HUES64 (cell line): ENCODE measurements around the gene RASGEF1B.
"Not testable (repeated sequence)": the region's sequence is repeated elsewhere in the genome, so short reads cannot be mapped to it uniquely, and the experiment has no call there.

Source experiments
- H3K27ac ChIP-seq: 2 replicates; pipeline ENCODE4 v1.7.0; 2013; ENCODE audit warnings: low read depth, low read length, inconsistent platforms
- H3K27me3 ChIP-seq: 2 replicates; pipeline ENCODE4 v1.6.1; 2013; ENCODE audit warnings: mild to moderate bottlenecking, low read length; ENCODE audit not compliant: insufficient read depth
- H3K36me3 ChIP-seq: 2 replicates; pipeline ENCODE4 v1.6.1; 2013; ENCODE audit warnings: mild to moderate bottlenecking, low read length; ENCODE audit not compliant: insufficient read depth
- H3K4me1 ChIP-seq: 2 replicates; pipeline ENCODE4 v1.6.1; 2013; ENCODE audit warnings: mild to moderate bottlenecking, low read length, moderate library complexity; ENCODE audit not compliant: insufficient read depth
- H3K4me3 ChIP-seq: 2 replicates; pipeline ENCODE4 v1.5.1; 2013; ENCODE audit warnings: mild to moderate bottlenecking, low read length, moderate library complexity
- H3K9ac ChIP-seq: 2 replicates; pipeline ENCODE4 v1.6.1; 2013; ENCODE audit warnings: mild to moderate bottlenecking, low read depth, low read length
- H3K9me3 ChIP-seq: 2 replicates; pipeline ENCODE4 v1.6.1; 2013; ENCODE audit warnings: low read depth, low read length; ENCODE audit not compliant: insufficient read depth
- WGBS: fragments of 150-250, 120-280 bp; methylation state at CpG from one replicate; pipeline ENCODE4 v1.1.7; 2013; ENCODE audit warnings: missing lambda C conversion rate; 5-methylcytosine and 5-hydroxymethylcytosine counted together

The RASGEF1B gene

GRCh38 chr4:81473331-81474265 is 1.9 kb upstream of the RASGEF1B start:
- Histone ChIP-seq H3K27me3 (peaks cover 27% of the 10 kb centered on the region), H3K4me1 (peaks cover 20% of the 10 kb centered on the region), H3K27ac (peak overlapping the region; percentile 68; the same call in 1 of the 2 replicates)
- not testable (repeated sequence) for H3K4me3 ChIP-seq, H3K36me3 ChIP-seq, H3K9ac ChIP-seq, H3K9me3 ChIP-seq
- 74% methylated on average over 19 of the region's 19 CpGs for WGBS

GRCh38 chr4:81472281-81473182 is 825 bp upstream of the RASGEF1B start:
- H3K9me3 ChIP-seq = no peaks in the 10 kb centered on the region
- no peak overlapping the region for H3K9ac ChIP-seq
- 48% methylated on average over 8 of the region's 9 CpGs for WGBS
- peak overlapping the region; percentile 21; the same call in 1 of the 2 replicates for H3K27ac ChIP-seq
- H3K36me3 ChIP-seq = no peaks in the 10 kb centered on the region
- H3K4me3 ChIP-seq = peak overlapping the region; percentile 77
- peaks cover 28% of the 10 kb centered on the region for H3K27me3 ChIP-seq
- peaks cover 20% of the 10 kb centered on the region for H3K4me1 ChIP-seq

- Histone ChIP-seq H3K27me3 (peaks cover 28% of the 10 kb centered on the region), H3K4me3 (peak overlapping the region; percentile 77), H3K4me1 (peaks cover 27% of the 10 kb centered on the region), H3K27ac (peak overlapping the region; percentile 76; the same call in 1 of the 2 replicates), H3K9ac (peak overlapping the region; percentile 60), H3K9me3 (no peaks in the 10 kb centered on the region), H3K36me3 (no peaks in the 10 kb centered on the region)
- WGBS = under 1% methylated on average over 18 of the region's 21 CpGs
Measured at GRCh38 chr4:81471298-81471587, 464 bp downstream of the RASGEF1B start.

- WGBS = 7% methylated on average over 31 of the region's 31 CpGs
- Histone ChIP-seq H3K4me1 (peaks cover 32% of the 10 kb centered on the region), H3K9me3 (no peaks in the 10 kb centered on the region), H3K27me3 (peaks cover 28% of the 10 kb centered on the region), H3K4me3 (peak overlapping the region; percentile 77), H3K9ac (peak overlapping the region; percentile 60; the same call in 1 of the 2 replicates), H3K27ac (no peak overlapping the region), H3K36me3 (no peaks in the 10 kb centered on the region)
Measured at GRCh38 chr4:81470456-81471297, 1.0 kb downstream of the RASGEF1B start.

- H3K9me3 ChIP-seq = no peaks in the 10 kb centered on the region
- no peaks in the 10 kb centered on the region for H3K36me3 ChIP-seq
- H3K27me3 ChIP-seq = peaks cover 28% of the 10 kb centered on the region
- H3K4me3 ChIP-seq = peak overlapping the region; percentile 77
- WGBS = 69% methylated on average over 7 of the region's 7 CpGs
- H3K4me1 ChIP-seq = peaks cover 39% of the 10 kb centered on the region
- H3K9ac ChIP-seq = 0 out of 2 replicates have a peak overlapping the region, but pooled peaks have one; percentile 60
- H3K27ac ChIP-seq = no peak overlapping the region
Measured at GRCh38 chr4:81469781-81470455, 1.8 kb downstream of the RASGEF1B start.

GRCh38 chr4:81468678-81469077 is 3.0 kb downstream of the RASGEF1B start:
- Histone ChIP-seq H3K4me1 (peaks cover 47% of the 10 kb centered on the region), H3K36me3 (no peaks in the 10 kb centered on the region), H3K9ac (no peak overlapping the region), H3K27ac (no peak overlapping the region), H3K27me3 (peaks cover 28% of the 10 kb centered on the region), H3K9me3 (no peaks in the 10 kb centered on the region), H3K4me3 (no peak overlapping the region)
- 85% methylated on average over 2 of the region's 2 CpGs for WGBS

- 33% methylated on average over 1 of the region's 1 CpG for WGBS
- H3K4me1 ChIP-seq = peaks cover 47% of the 10 kb centered on the region
Measured at GRCh38 chr4:81467672-81467964, 4.1 kb downstream of the RASGEF1B start.

GRCh38 chr4:81466841-81467671 is 4.7 kb downstream of the RASGEF1B start:
- peak overlapping the region; percentile 44 for H3K27ac ChIP-seq
- H3K27me3 ChIP-seq = peaks cover 28% of the 10 kb centered on the region
- peaks cover 43% of the 10 kb centered on the region for H3K4me1 ChIP-seq
- no peaks in the 10 kb centered on the region for H3K36me3 ChIP-seq
- no peaks in the 10 kb centered on the region for H3K9me3 ChIP-seq
- WGBS = 0% methylated on average over 2 of the region's 5 CpGs
- H3K4me3 ChIP-seq = no peak overlapping the region
- H3K9ac ChIP-seq = no peak overlapping the region

More at GRCh38 chr4:81467672-81467964, 4.1 kb downstream of the RASGEF1B start:
- H3K27me3 ChIP-seq = peaks cover 28% of the 10 kb centered on the region
- no peak overlapping the region for H3K27ac ChIP-seq
- H3K4me3 ChIP-seq = no peak overlapping the region
- no peaks in the 10 kb centered on the region for H3K36me3 ChIP-seq
- no peaks in the 10 kb centered on the region for H3K9me3 ChIP-seq
- no peak overlapping the region for H3K9ac ChIP-seq

- peaks cover 43% of the 10 kb centered on the region for H3K4me1 ChIP-seq
- no peak overlapping the region for H3K27ac ChIP-seq
- H3K9ac ChIP-seq = no peak overlapping the region
- no peak overlapping the region for H3K4me3 ChIP-seq
- H3K27me3 ChIP-seq = peaks cover 22% of the 10 kb centered on the region
- H3K36me3 ChIP-seq = no peaks in the 10 kb centered on the region
- no peaks in the 10 kb centered on the region for H3K9me3 ChIP-seq
- WGBS = 88% methylated on average over 8 of the region's 8 CpGs
Measured at GRCh38 chr4:81465406-81466340, 6.0 kb downstream of the RASGEF1B start.
